ENCODE measurements around the gene SPINK8. TPM values are rescaled to one million over a fixed set of nuclear protein-coding genes. Genes with fewer than 3 reads are reported as not detected.

SPINK8 gene
- total RNA-seq, 1 donor from 2014 or later, result not detected

DNA sequence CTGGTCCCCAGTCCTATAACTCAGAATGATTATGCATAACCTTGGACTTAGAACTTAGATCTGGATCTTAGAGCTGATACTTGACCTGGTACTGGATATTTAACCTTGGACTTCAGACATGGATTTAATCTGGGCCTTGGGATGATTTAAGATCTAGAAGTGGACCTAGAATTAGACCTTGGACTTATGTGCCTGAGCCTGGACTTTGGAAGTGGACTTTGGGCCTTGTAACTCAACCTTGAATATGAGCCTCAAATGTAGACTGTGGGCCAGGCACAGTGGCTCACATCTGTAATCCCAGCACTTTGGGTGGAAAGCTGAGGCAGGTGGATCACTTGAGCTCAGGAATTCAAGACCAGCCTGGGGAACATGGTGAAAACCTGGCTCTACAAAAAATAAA, 46.4 kb downstream of the SPINK8 start:
- Histone ChIP-seq H3K27ac (no peak overlapping the region), H3K27me3 (no peaks in the 10 kb centered on the region), H4K20me1 (ENCODE audit: low read depth) (no peaks in the 10 kb centered on the region), H3K79me2 (ENCODE audit: low read depth) (no peaks in the 10 kb centered on the region), H3F3A (ENCODE audit: low read depth) (no peaks in the 10 kb centered on the region), H2AFZ (replicated peaks) (no peak overlapping the region), H3K4me1 (no peaks in the 10 kb centered on the region), H3K4me3 (no peak overlapping the region), H3K9ac (no peak overlapping the region), H3K36me3 (no peaks in the 10 kb centered on the region), H3K4me2 (no peak overlapping the region), H3K9me3 (ENCODE audit: low read depth) (no peaks in the 10 kb centered on the region)
- Mint-ChIP-seq H3K36me3 (peaks cover 28% of the 10 kb centered on the region), H3K27ac (no peak overlapping the region), H3K27me3 (ENCODE audit: insufficient read depth, low read depth) (peaks cover 6% of the 10 kb centered on the region), H3K4me3 (no peak overlapping the region), H3K4me1 (no peaks in the 10 kb centered on the region), H3K9me3 (peaks cover 9% of the 10 kb centered on the region)
- TF ChIP-seq EZH2 (IDR thresholded peaks at IDR 0.05) (no peak), EZH2phosphoT487 (IDR thresholded peaks at IDR 0.05) (no peak)
- TF ChIP-seq, protein P1, sequence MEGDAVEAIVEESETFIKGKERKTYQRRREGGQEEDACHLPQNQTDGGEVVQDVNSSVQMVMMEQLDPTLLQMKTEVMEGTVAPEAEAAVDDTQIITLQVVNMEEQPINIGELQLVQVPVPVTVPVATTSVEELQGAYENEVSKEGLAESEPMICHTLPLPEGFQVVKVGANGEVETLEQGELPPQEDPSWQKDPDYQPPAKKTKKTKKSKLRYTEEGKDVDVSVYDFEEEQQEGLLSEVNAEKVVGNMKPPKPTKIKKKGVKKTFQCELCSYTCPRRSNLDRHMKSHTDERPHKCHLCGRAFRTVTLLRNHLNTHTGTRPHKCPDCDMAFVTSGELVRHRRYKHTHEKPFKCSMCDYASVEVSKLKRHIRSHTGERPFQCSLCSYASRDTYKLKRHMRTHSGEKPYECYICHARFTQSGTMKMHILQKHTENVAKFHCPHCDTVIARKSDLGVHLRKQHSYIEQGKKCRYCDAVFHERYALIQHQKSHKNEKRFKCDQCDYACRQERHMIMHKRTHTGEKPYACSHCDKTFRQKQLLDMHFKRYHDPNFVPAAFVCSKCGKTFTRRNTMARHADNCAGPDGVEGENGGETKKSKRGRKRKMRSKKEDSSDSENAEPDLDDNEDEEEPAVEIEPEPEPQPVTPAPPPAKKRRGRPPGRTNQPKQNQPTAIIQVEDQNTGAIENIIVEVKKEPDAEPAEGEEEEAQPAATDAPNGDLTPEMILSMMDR (IDR thresholded peaks at IDR 0.05), result no peak
- no peak for DNase-seq (ENCODE audit: low spot score)

DNA sequence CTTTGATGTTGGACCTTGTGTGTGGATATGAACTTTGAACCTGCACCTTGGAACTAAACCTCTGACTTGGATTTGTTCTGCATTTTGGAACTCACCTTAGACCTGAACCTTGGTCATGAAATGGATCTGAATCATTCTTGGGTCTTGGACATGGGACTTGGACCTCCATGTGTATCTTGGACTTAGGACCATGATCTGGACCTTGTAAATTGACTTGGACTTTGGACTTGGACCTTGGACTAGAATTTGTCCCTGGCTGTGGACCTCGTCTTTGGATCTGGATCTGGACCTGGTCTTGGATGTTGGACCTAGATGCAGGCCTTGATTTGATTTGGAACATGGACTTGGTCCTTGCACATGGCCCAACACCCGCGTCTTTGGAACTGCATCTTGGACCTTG, 47.2 kb downstream of the SPINK8 start:
- no peak overlapping the region for H3K27ac ChIP-seq
- no peak overlapping the region for H3K27ac Mint-ChIP-seq
- TF ChIP-seq, protein P1 (IDR thresholded peaks at IDR 0.05), result no peak
- TF ChIP-seq EZH2phosphoT487 (IDR thresholded peaks at IDR 0.05), result no peak
- no peak for TF ChIP-seq EZH2 (IDR thresholded peaks at IDR 0.05)

DNA sequence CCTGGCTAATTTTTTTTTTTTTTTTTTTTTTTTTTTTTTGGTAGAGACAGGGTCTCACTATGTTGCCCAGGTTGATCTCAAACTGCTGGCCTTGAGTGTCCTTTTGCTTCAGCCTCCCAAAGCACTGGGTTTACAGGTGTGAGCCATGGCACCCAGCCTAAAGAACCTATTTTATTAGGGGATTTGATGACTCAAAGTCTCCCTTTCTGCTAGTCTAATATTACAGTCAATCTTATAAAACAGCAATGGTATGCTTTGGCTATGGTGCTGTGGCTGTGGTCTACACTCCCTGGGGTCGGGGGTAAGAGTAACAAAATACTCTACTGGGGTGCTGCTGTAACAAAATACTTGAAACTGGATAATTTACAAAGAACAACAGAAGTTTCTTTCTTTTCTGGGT, 47.8 kb downstream of the SPINK8 start:
- Mint-ChIP-seq H3K27ac (no peak overlapping the region), H3K36me3 (peaks cover 22% of the 10 kb centered on the region), H3K27me3 (ENCODE audit: insufficient read depth, low read depth) (peaks cover 6% of the 10 kb centered on the region), H3K9me3 (peaks cover 9% of the 10 kb centered on the region), H3K4me1 (no peaks in the 10 kb centered on the region), H3K4me3 (no peak overlapping the region)
- H3K4me2 ChIP-seq, result no peak overlapping the region
- H4K20me1 ChIP-seq (ENCODE audit: low read depth), result no peaks in the 10 kb centered on the region
- no peaks in the 10 kb centered on the region for H3K27me3 ChIP-seq
- H3K9me3 ChIP-seq (ENCODE audit: low read depth), result no peaks in the 10 kb centered on the region
- no peak overlapping the region for H2AFZ ChIP-seq (replicated peaks)
- TF ChIP-seq, protein P1 (IDR thresholded peaks at IDR 0.05), result no peak
- TF ChIP-seq EZH2phosphoT487 (IDR thresholded peaks at IDR 0.05) (no peak), EZH2 (IDR thresholded peaks at IDR 0.05) (no peak)
- no peaks in the 10 kb centered on the region for H3F3A ChIP-seq (ENCODE audit: low read depth)
- H3K36me3 ChIP-seq, result no peaks in the 10 kb centered on the region
- H3K4me3 ChIP-seq, result no peak overlapping the region
- H3K27ac ChIP-seq, result no peak overlapping the region
- no peaks in the 10 kb centered on the region for H3K4me1 ChIP-seq
- H3K9ac ChIP-seq, result no peak overlapping the region
- DNase-seq (ENCODE audit: low spot score), result no peak
- no peaks in the 10 kb centered on the region for H3K79me2 ChIP-seq (ENCODE audit: low read depth)

More for the DNA sequence above, 47.2 kb downstream of the SPINK8 start:
- H3K27me3 ChIP-seq, result no peaks in the 10 kb centered on the region
- H2AFZ ChIP-seq (replicated peaks), result no peak overlapping the region
- H3K4me1 ChIP-seq, result no peaks in the 10 kb centered on the region
- no peaks in the 10 kb centered on the region for H3K9me3 ChIP-seq (ENCODE audit: low read depth)
- peaks cover 27% of the 10 kb centered on the region for H3K36me3 Mint-ChIP-seq
- no peaks in the 10 kb centered on the region for H4K20me1 ChIP-seq (ENCODE audit: low read depth)
- no peak overlapping the region for H3K9ac ChIP-seq
- H3K4me1 Mint-ChIP-seq, result no peaks in the 10 kb centered on the region
- H3K4me3 ChIP-seq, result no peak overlapping the region
- no peak overlapping the region for H3K4me3 Mint-ChIP-seq
- DNase-seq (ENCODE audit: low spot score), result no peak
- peaks cover 6% of the 10 kb centered on the region for H3K27me3 Mint-ChIP-seq (ENCODE audit: insufficient read depth, low read depth)
- H3K4me2 ChIP-seq, result no peak overlapping the region
- no peaks in the 10 kb centered on the region for H3K36me3 ChIP-seq
- no peaks in the 10 kb centered on the region for H3F3A ChIP-seq (ENCODE audit: low read depth)
- H3K9me3 Mint-ChIP-seq, result peaks cover 9% of the 10 kb centered on the region
- no peaks in the 10 kb centered on the region for H3K79me2 ChIP-seq (ENCODE audit: low read depth)
